ENCODE measurements around the gene WFIKKN1.

The WFIKKN1 gene

GRCh38 chr16:674214-674881 is 43.6 kb downstream of the WFIKKN1 start:
- DNase-seq (ENCODE audit: low read depth in 2 of 2): no peak

- no peak for DNase-seq (ENCODE audit: low read depth in 2 of 2)
Observed at GRCh38 chr16:674968-675883, 44.4 kb downstream of the WFIKKN1 start, which contains the start of gene RHBDL1. TSS of gene RHBDL1 (plus strand) at chr16:675671. CDS start at chr16:675791, 120 bp downstream.

GRCh38 chr16:675884-676564 is 45.2 kb downstream of the WFIKKN1 start:
- no peak for DNase-seq (ENCODE audit: low read depth in 2 of 2)

GRCh38 chr16:676565-676902 is 45.7 kb downstream of the WFIKKN1 start:
- no peak for DNase-seq (ENCODE audit: low read depth in 2 of 2)

GRCh38 chr16:676913-677312 is 46.1 kb downstream of the WFIKKN1 start:
- no peak for DNase-seq (ENCODE audit: low read depth in 2 of 2)

- no peak for DNase-seq (ENCODE audit: low read depth in 2 of 2)
Observed at GRCh38 chr16:677316-678190, 46.8 kb downstream of the WFIKKN1 start.

- no peak for DNase-seq (ENCODE audit: low read depth in 2 of 2)
Observed at GRCh38 chr16:678209-678857, 47.5 kb downstream of the WFIKKN1 start.

GRCh38 chr16:678858-679813 is 48.4 kb downstream of the WFIKKN1 start:
- peak; percentile 4 to 8 for DNase-seq (ENCODE audit: low read depth in 2 of 2)

- DNase-seq (ENCODE audit: low read depth in 2 of 2): peak; percentile 55 to 56
Observed at GRCh38 chr16:679814-680624, 49.2 kb downstream of the WFIKKN1 start, which contains the start of gene STUB1. TSS of gene STUB1 (plus strand) at chr16:680410. CDS start at chr16:680526, 116 bp downstream.

GRCh38 chr16:680625-680945 is 49.8 kb downstream of the WFIKKN1 start:
- DNase-seq (ENCODE audit: low read depth in 2 of 2): no peak

- no peak for DNase-seq (ENCODE audit: low read depth in 2 of 2)
Observed at GRCh38 chr16:680967-681745, 50.4 kb downstream of the WFIKKN1 start.

- no peak for DNase-seq (ENCODE audit: low read depth in 2 of 2)
Observed at GRCh38 chr16:681746-682427, 51.1 kb downstream of the WFIKKN1 start.

GRCh38 chr16:682493-683395 is 52.0 kb downstream of the WFIKKN1 start:
- DNase-seq (ENCODE audit: low read depth in 2 of 2): no peak

GRCh38 chr16:683396-684070 is 52.7 kb downstream of the WFIKKN1 start:
- no peak for DNase-seq (ENCODE audit: low read depth in 2 of 2)
